T-helper 1 cell treated with Interleukin-12 subunit alpha and Interleukin-12 subunit beta and Interleukin-4 antibody, amounts not matched to agents 30 μg/mL and 1 μg/mL, for 36 hours (primary cell): ENCODE data around the gene PSIP1.
"Not testable (repeated sequence)": the region's sequence is repeated elsewhere in the genome, so short reads cannot be mapped to it uniquely, and the experiment has no call there.

Source experiments
- H3K27ac Mint-ChIP-seq: one replicate; pipeline ENCODE4 v1.8.0; 2021; ENCODE audit warnings: mild to moderate bottlenecking, mixed read lengths
- H3K27me3 Mint-ChIP-seq: one replicate; pipeline ENCODE4 v1.8.0; 2021; ENCODE audit warnings: low read depth, mixed read lengths
- H3K36me3 Mint-ChIP-seq: one replicate; pipeline ENCODE4 v1.8.0; 2021; ENCODE audit warnings: low read depth, mixed read lengths
- H3K4me1 Mint-ChIP-seq: one replicate; pipeline ENCODE4 v1.8.0; 2021; ENCODE audit warnings: low read depth, mixed read lengths
- H3K4me3 Mint-ChIP-seq: one replicate; pipeline ENCODE4 v1.8.0; 2021; ENCODE audit warnings: mild to moderate bottlenecking, moderate library complexity, mixed read lengths
- H3K9me3 Mint-ChIP-seq: one replicate; pipeline ENCODE4 v1.8.0; 2021; ENCODE audit warnings: mixed read lengths

Gene PSIP1

DNA sequence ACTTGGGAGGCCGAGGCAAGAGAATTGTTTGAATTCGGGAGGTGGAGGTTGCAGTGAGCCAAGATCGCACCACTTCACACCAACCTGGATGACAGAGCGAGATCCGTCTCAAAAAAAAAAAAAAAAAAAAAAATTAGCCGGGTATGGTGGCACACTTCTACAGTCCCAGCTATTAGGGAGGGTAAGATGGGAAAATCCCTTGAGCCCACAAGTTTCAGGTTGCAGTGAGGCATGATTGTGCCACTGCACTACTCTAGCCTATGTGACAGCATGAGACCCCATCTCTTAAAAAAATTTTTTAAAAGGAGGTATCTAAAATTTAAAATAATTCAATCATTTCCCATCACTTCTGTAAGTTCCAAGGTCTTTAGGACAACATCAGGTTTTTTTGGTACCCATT, 26.0 kb downstream of the PSIP1 start:
- H3K36me3 Mint-ChIP-seq: peaks cover 25% of the 10 kb centered on the region
- no peak overlapping the region for H3K4me3 Mint-ChIP-seq
- H3K27ac Mint-ChIP-seq: no peak overlapping the region
- no peaks in the 10 kb centered on the region for H3K27me3 Mint-ChIP-seq
- H3K4me1 Mint-ChIP-seq: peaks cover 23% of the 10 kb centered on the region
- H3K9me3 Mint-ChIP-seq: no peaks in the 10 kb centered on the region

GRCh38 chr9:15482146-15482545, 28.6 kb downstream of the PSIP1 start:
- H3K36me3 Mint-ChIP-seq: peaks cover 31% of the 10 kb centered on the region
- H3K27ac Mint-ChIP-seq: no peak overlapping the region
- no peaks in the 10 kb centered on the region for H3K27me3 Mint-ChIP-seq
- H3K9me3 Mint-ChIP-seq: no peaks in the 10 kb centered on the region
- H3K4me1 Mint-ChIP-seq: peaks cover 19% of the 10 kb centered on the region
- H3K4me3 Mint-ChIP-seq: no peak overlapping the region

DNA sequence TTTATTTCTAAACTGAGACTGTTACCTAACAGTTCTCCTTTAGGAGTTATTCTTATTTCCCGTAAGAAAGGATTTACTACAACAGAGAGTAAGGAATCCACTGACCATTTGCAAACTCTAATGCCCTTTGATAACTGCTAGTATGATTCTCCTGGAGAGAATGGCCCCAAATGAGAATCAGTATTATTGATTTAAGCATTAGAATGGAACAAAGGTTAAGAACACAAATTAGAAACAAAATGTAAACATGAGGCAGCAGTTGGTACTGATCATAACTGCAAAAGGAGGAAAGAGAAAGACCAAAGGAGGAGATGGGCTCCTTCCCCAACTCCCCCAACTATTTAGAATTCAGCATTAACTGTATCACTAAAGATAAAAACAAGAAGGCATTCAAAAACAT, 30.7 kb downstream of the PSIP1 start:
- Mint-ChIP-seq H3K27ac (no peak overlapping the region), H3K36me3 (peaks cover 24% of the 10 kb centered on the region), H3K9me3 (no peaks in the 10 kb centered on the region), H3K4me1 (peaks cover 12% of the 10 kb centered on the region), H3K27me3 (no peaks in the 10 kb centered on the region), H3K4me3 (no peak overlapping the region)

- no peak overlapping the region for H3K27ac Mint-ChIP-seq
- H3K4me3 Mint-ChIP-seq: no peak overlapping the region
- peaks cover 24% of the 10 kb centered on the region for H3K36me3 Mint-ChIP-seq
- peaks cover 5% of the 10 kb centered on the region for H3K4me1 Mint-ChIP-seq
- H3K9me3 Mint-ChIP-seq: no peaks in the 10 kb centered on the region
- H3K27me3 Mint-ChIP-seq: no peaks in the 10 kb centered on the region
These were observed 34.7 kb downstream of the PSIP1 start for GRCh38 chr9:15475923-15476536.

DNA sequence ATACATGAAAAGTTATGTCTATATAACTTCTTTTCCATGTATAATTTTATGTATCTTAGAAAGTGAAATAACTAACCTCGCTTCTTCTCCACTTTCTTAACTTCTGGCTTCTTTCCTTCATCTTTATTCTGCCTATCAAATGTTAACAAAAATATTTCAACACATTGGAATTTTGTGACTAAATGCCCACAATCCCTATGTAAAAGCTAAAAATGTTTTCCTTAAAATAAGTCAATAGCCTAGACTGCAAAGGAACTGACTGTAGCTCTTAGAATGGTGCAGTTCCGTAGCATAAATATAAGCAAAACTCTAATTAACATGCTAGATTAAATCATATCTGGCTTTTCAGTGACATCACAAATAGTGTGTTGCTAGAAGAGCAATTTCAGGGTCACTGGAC, 40.9 kb downstream of the PSIP1 start:
- no peaks in the 10 kb centered on the region for H3K27me3 Mint-ChIP-seq
- peaks cover 8% of the 10 kb centered on the region for H3K4me1 Mint-ChIP-seq
- H3K27ac Mint-ChIP-seq: no peak overlapping the region
- no peaks in the 10 kb centered on the region for H3K9me3 Mint-ChIP-seq
- H3K36me3 Mint-ChIP-seq: peaks cover 40% of the 10 kb centered on the region
- no peak overlapping the region for H3K4me3 Mint-ChIP-seq

DNA sequence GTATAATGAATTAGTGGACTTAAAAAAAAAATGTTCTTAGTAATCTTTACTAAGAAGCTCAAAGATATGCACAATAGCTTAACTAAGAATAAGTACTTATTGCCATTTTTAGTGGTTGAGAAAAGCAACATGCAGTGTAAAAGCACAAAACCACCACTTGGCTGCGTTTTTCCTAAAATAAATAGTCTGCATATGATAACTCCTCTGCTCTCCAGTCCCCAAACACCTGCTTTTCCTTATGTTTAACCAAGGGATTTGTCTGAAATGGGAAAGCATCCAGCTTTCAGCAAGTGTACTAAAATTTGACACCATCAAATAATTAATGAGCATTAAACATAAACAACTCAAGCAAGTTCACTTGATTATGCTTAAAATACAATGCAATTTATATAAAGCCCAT, 41.4 kb downstream of the PSIP1 start:
- H3K4me3 Mint-ChIP-seq: no peak overlapping the region
- H3K27me3 Mint-ChIP-seq: no peaks in the 10 kb centered on the region
- peaks cover 40% of the 10 kb centered on the region for H3K36me3 Mint-ChIP-seq
- H3K27ac Mint-ChIP-seq: no peak overlapping the region
- H3K9me3 Mint-ChIP-seq: no peaks in the 10 kb centered on the region
- H3K4me1 Mint-ChIP-seq: peaks cover 8% of the 10 kb centered on the region

GRCh38 chr9:15468145-15468544, 42.6 kb downstream of the PSIP1 start:
- Mint-ChIP-seq H3K27ac (no peak overlapping the region), H3K36me3 (peaks cover 34% of the 10 kb centered on the region), H3K4me1 (peaks cover 6% of the 10 kb centered on the region), H3K27me3 (no peaks in the 10 kb centered on the region), H3K4me3 (no peak overlapping the region), H3K9me3 (no peaks in the 10 kb centered on the region)

DNA sequence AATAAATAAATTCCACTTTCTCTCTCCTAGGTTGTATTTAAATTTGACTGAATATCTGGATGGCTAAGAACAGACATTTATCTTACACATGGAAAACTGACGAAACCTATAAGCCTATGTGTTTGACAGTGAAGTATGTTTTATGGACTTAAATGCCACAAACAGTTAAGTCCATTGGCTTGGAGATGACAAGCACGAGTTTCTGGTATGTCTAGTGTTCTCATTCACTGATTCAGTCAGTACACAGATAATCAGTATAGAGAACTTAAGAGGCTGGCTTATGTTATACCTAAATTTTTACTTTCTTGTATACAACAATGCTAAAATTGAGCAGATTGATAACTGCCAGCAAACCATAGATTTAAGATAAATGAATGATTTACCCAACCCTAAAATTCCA, 49.2 kb downstream of the PSIP1 start:
- no peak overlapping the region for H3K4me3 Mint-ChIP-seq
- H3K4me1 Mint-ChIP-seq: no peaks in the 10 kb centered on the region
- H3K27me3 Mint-ChIP-seq: no peaks in the 10 kb centered on the region
- peaks cover 24% of the 10 kb centered on the region for H3K36me3 Mint-ChIP-seq
- H3K27ac Mint-ChIP-seq: no peak overlapping the region
- no peaks in the 10 kb centered on the region for H3K9me3 Mint-ChIP-seq

- Mint-ChIP-seq H3K27ac (no peak overlapping the region), H3K36me3 (peaks cover 28% of the 10 kb centered on the region), H3K4me3 (no peak overlapping the region)
These were observed 49.7 kb downstream of the PSIP1 start for GRCh38 chr9:15461056-15461455.

DNA sequence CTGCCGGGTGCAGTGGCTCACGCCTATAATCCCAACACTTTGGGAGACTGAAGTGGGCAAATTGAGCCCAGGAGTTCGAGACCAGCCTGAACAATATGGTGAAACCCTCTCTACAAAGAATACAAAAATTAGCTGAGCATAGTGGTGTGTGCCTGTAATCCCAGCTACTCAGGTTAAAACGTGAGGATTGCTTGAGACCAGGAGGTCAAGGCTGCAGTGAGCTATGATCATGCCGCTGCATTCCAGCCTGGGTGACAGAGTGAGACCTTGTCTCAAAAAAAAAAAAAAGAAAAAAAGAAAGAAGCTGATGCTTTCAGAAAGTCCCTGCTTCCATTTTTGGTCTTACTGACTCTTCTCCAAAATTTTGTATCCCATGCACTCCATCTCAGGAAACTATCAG, 56.8 kb downstream of the PSIP1 start:
- H3K9me3 Mint-ChIP-seq: no peaks in the 10 kb centered on the region
- peaks cover 3% of the 10 kb centered on the region for H3K4me1 Mint-ChIP-seq
- peaks cover 33% of the 10 kb centered on the region for H3K36me3 Mint-ChIP-seq
- H3K27me3 Mint-ChIP-seq: no peaks in the 10 kb centered on the region
- H3K27ac Mint-ChIP-seq: no peak overlapping the region
- no peak overlapping the region for H3K4me3 Mint-ChIP-seq

More at GRCh38 chr9:15461056-15461455, 49.7 kb downstream of the PSIP1 start:
- no peaks in the 10 kb centered on the region for H3K27me3 Mint-ChIP-seq
- no peaks in the 10 kb centered on the region for H3K4me1 Mint-ChIP-seq
- no peaks in the 10 kb centered on the region for H3K9me3 Mint-ChIP-seq

DNA sequence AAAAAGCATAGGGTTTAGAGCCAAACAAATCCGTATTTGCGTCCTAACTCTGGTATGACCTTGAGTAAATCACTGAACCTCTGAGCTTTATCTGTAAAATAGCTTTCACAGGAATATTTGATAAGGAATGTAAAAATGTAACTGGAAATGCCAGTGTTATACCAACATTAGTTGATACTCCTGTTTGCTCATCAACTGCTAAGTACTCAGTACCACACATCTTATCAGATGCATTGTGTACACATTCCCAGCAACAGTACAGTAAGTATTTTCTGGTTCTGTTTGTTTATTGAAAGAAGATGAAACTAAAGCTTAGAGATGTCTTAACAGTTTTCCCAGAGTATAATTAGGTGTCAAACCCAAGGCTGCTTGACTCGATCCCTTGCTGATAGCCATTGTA, 66.6 kb downstream of the PSIP1 start:
- no peaks in the 10 kb centered on the region for H3K27me3 Mint-ChIP-seq
- no peak overlapping the region for H3K27ac Mint-ChIP-seq
- no peak overlapping the region for H3K4me3 Mint-ChIP-seq
- H3K4me1 Mint-ChIP-seq: peaks cover 7% of the 10 kb centered on the region
- peaks cover 4% of the 10 kb centered on the region for H3K9me3 Mint-ChIP-seq
- peaks cover 58% of the 10 kb centered on the region for H3K36me3 Mint-ChIP-seq

DNA sequence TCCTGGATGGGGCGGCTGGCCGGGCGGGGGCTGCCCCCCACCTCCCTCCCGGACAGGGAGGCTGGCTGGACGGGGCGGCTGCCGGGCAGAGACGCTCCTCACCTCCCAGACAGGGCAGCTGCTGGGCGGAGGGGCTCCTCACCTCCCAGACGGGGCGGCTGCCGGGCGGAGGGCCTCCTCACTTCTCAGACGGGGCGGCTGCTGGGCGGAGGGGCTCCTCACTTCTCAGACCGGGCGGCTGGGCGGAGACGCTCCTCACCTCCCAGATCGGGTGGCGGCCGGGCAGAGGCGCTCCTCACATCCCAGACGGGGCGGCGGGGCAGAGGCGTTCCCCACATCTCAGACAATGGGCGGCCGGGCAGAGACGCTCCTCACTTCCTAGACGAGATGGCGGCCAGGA, 68.5 kb downstream of the PSIP1 start:
- H3K27me3 Mint-ChIP-seq, H3K4me3 Mint-ChIP-seq, H3K9me3 Mint-ChIP-seq, H3K27ac Mint-ChIP-seq: not testable (repeated sequence)
- Mint-ChIP-seq H3K4me1 (peaks cover 17% of the 10 kb centered on the region), H3K36me3 (peaks cover 63% of the 10 kb centered on the region)

DNA sequence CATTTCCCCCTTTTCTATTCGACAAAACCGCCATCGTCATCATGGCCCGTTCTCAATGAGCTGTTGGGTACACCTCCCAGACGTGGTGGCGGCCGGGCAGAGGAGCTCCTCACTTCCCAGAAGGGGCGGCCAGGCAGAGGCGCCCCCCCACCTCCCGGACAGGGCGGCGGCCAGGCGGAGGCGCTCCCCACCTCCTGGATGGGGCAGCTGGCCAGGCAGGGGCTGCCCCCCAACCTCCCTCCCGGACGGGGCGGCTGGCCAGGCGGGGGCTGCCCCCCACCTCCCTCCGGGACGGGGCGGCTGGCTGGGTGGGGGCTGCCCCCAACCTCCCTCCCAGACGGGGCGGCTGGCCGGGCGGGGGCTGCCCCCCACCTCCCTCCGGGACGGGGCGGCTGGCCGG, 68.9 kb downstream of the PSIP1 start:
- not testable (repeated sequence) for H3K27ac Mint-ChIP-seq, H3K9me3 Mint-ChIP-seq, H3K27me3 Mint-ChIP-seq, H3K4me3 Mint-ChIP-seq
- H3K36me3 Mint-ChIP-seq: peaks cover 63% of the 10 kb centered on the region
- H3K4me1 Mint-ChIP-seq: peaks cover 17% of the 10 kb centered on the region

- H3K27ac Mint-ChIP-seq: no peak overlapping the region
- H3K4me1 Mint-ChIP-seq: peaks cover 16% of the 10 kb centered on the region
- peaks cover 4% of the 10 kb centered on the region for H3K9me3 Mint-ChIP-seq
- peaks cover 61% of the 10 kb centered on the region for H3K36me3 Mint-ChIP-seq
- H3K4me3 Mint-ChIP-seq: no peak overlapping the region
- no peaks in the 10 kb centered on the region for H3K27me3 Mint-ChIP-seq
These were observed 71.9 kb downstream of the PSIP1 start for GRCh38 chr9:15438891-15439290.

- Mint-ChIP-seq H3K27ac (no peak overlapping the region), H3K27me3 (no peaks in the 10 kb centered on the region), H3K36me3 (peaks cover 46% of the 10 kb centered on the region), H3K4me3 (no peak overlapping the region), H3K4me1 (peaks cover 39% of the 10 kb centered on the region), H3K9me3 (no peaks in the 10 kb centered on the region)
These were observed 77.1 kb downstream of the PSIP1 start for GRCh38 chr9:15433661-15434060.

- Mint-ChIP-seq H3K4me3 (no peak overlapping the region), H3K9me3 (no peaks in the 10 kb centered on the region), H3K4me1 (peaks cover 39% of the 10 kb centered on the region), H3K27me3 (no peaks in the 10 kb centered on the region), H3K36me3 (peaks cover 45% of the 10 kb centered on the region), H3K27ac (no peak overlapping the region)
These were observed 77.6 kb downstream of the PSIP1 start for GRCh38 chr9:15433191-15433590.
